Sigmoid colon (tissue), 4 donors: ENCODE measurements around the gene SMOC2.

Experiments used
- POLR2A ChIP-seq, 2 donors: fragments of 450-650 bp; IDR thresholded peaks; one replicate each; pipeline ENCODE4 v1.6.1; 2016; ENCODE audit warnings: antibody characterized with exemption in 2 of 2, mild to moderate bottlenecking in 2 of 2, moderate library complexity in 2 of 2
- POLR2AphosphoS5 ChIP-seq, 4 donors: sonication (generic); formaldehyde crosslinking; IDR thresholded peaks; one replicate each; pipeline ENCODE4 v1.6.1; 2017; ENCODE audit warnings: antibody characterized with exemption in 4 of 4
- TF ChIP-seq, protein P1 (sequence below), 4 experiments: fragments of 450-650 bp in 3 of 4; fragments of 200-600 bp in 1 of 4; IDR thresholded peaks; one replicate each; pipeline ENCODE4 v1.5.1; 2016 to 2019; ENCODE audit warnings: antibody characterized with exemption in 4 of 4, mild to moderate bottlenecking in 3 of 4, moderate library complexity in 2 of 4

DNA sequence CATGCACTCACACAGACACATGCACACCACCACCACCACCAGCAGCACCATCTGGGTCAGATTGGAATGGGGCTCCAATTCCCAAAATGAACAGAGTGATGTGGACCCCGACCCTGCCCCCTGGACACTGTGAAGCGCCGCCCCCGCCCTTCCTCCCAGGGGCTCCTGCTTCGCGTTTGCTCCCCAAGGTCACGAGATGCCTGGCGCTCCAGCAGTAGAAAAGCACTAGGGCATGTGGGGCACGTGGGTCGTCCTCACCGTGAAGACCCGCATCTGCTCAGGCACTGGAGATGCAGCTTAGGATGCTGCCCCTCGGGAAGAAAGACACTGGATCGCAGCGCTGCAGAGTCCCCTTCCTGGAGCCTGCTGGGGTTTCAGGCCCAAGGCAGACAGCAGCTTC, 184.0 kb downstream of the SMOC2 start:
- TF ChIP-seq POLR2A (IDR thresholded peaks at IDR 0.05) (no peak), POLR2AphosphoS5 (IDR thresholded peaks at IDR 0.05) (no peak)
- TF ChIP-seq, protein P1, sequence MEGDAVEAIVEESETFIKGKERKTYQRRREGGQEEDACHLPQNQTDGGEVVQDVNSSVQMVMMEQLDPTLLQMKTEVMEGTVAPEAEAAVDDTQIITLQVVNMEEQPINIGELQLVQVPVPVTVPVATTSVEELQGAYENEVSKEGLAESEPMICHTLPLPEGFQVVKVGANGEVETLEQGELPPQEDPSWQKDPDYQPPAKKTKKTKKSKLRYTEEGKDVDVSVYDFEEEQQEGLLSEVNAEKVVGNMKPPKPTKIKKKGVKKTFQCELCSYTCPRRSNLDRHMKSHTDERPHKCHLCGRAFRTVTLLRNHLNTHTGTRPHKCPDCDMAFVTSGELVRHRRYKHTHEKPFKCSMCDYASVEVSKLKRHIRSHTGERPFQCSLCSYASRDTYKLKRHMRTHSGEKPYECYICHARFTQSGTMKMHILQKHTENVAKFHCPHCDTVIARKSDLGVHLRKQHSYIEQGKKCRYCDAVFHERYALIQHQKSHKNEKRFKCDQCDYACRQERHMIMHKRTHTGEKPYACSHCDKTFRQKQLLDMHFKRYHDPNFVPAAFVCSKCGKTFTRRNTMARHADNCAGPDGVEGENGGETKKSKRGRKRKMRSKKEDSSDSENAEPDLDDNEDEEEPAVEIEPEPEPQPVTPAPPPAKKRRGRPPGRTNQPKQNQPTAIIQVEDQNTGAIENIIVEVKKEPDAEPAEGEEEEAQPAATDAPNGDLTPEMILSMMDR (IDR thresholded peaks at IDR 0.05) = no peak
